HepG2 (cell line): ENCODE results near the gene MIOS. TPM values are rescaled to one million over a fixed set of nuclear protein-coding genes. Genes with fewer than 3 reads are reported as not detected.

Experiments
- ARNTL ChIP-seq: sonication (generic); formaldehyde crosslinking; IDR thresholded peaks from 2 replicates; pipeline ENCODE4 v1.4.0; 2020; ENCODE audit warnings: mild to moderate bottlenecking, missing genetic modification reagents
- CBFB ChIP-seq: sonication (generic); formaldehyde crosslinking; IDR thresholded peaks from 2 replicates; pipeline ENCODE4 v1.4.0; 2020; ENCODE audit warnings: missing genetic modification reagents
- CBX1 ChIP-seq: IDR thresholded peaks from one replicate; pipeline ENCODE4 v1.6.1; 2016; ENCODE audit warnings: antibody characterized with exemption, low read depth
- GRHL1 ChIP-seq: sonication (generic); formaldehyde crosslinking; conservative IDR thresholded peaks from 2 replicates; pipeline ENCODE4 v1.8.0; 2022; ENCODE audit warnings: missing genetic modification reagents
- GTF3A ChIP-seq: sonication (generic); formaldehyde crosslinking; conservative IDR thresholded peaks from 2 replicates; pipeline ENCODE4 v1.4.0; 2020; ENCODE audit warnings: mild to moderate bottlenecking, missing genetic modification reagents
- HMGA1 ChIP-seq: sonication (generic); formaldehyde crosslinking; conservative IDR thresholded peaks from 2 replicates; pipeline ENCODE4 v1.4.0; 2020; ENCODE audit warnings: missing genetic modification reagents
- LBX2 ChIP-seq: sonication (generic); formaldehyde crosslinking; IDR thresholded peaks from 2 replicates; pipeline ENCODE4 v1.5.0; 2020; ENCODE audit warnings: missing genetic modification reagents, mild to moderate bottlenecking, borderline replicate concordance
- MAF1 ChIP-seq: sonication (generic); formaldehyde crosslinking; IDR thresholded peaks from 2 replicates; pipeline ENCODE4 v1.5.0; 2020; ENCODE audit warnings: missing genetic modification reagents, borderline replicate concordance
- MAFK ChIP-seq, 2 experiments: IDR thresholded peaks in 1 of 2; conservative IDR thresholded peaks in 1 of 2; 2 replicates each; pipeline ENCODE4 v1.6.1; 2011; ENCODE audit warnings: improper control_type of control experiment in 2 of 2, low read length in 2 of 2
- MLX ChIP-seq: IDR thresholded peaks from 2 replicates; pipeline ENCODE4 v1.6.1; 2016
- MYNN ChIP-seq: sonication (generic); formaldehyde crosslinking; IDR thresholded peaks from 2 replicates; pipeline ENCODE4 v1.4.0; 2020; ENCODE audit warnings: mild to moderate bottlenecking, low read depth, missing genetic modification reagents
- NBN ChIP-seq: fragments of 450-650 bp; conservative IDR thresholded peaks from 2 replicates; pipeline ENCODE4 v1.6.1; 2017
- NFE2 ChIP-seq: sonication (generic); formaldehyde crosslinking; IDR thresholded peaks from 2 replicates; pipeline ENCODE4 v1.4.0; 2020; ENCODE audit warnings: missing genetic modification reagents
- POLR2AphosphoS2 ChIP-seq: IDR thresholded peaks from 2 replicates; pipeline ENCODE4 v1.6.1; 2011; ENCODE audit warnings: low read depth, low read length, improper control_type of control experiment
- RFX3 ChIP-seq: IDR thresholded peaks from 2 replicates; pipeline ENCODE4 v1.6.1; 2016; ENCODE audit warnings: missing biosample characterization, missing genetic modification reagents
- ZBTB4 ChIP-seq: sonication (generic); formaldehyde crosslinking; IDR thresholded peaks from 2 replicates; pipeline ENCODE4 v1.4.0; 2020; ENCODE audit warnings: missing genetic modification reagents, mild to moderate bottlenecking, borderline replicate concordance
- ZNF235 ChIP-seq: sonication (generic); formaldehyde crosslinking; IDR thresholded peaks from 2 replicates; pipeline ENCODE4 v1.8.1; 2023; ENCODE audit warnings: mild to moderate bottlenecking, missing genetic modification reagents, borderline replicate concordance
- ZNF281 ChIP-seq: sonication (generic); formaldehyde crosslinking; IDR thresholded peaks from 2 replicates; pipeline ENCODE4 v1.4.0; 2020; ENCODE audit warnings: missing genetic modification reagents, borderline replicate concordance
- ZNF672 ChIP-seq: sonication (generic); formaldehyde crosslinking; IDR thresholded peaks from 2 replicates; pipeline ENCODE4 v1.8.1; 2022; ENCODE audit warnings: missing genetic modification reagents
- ZNF792 ChIP-seq: IDR thresholded peaks from 2 replicates; pipeline ENCODE4 v1.6.1; 2016
- ZSCAN29 ChIP-seq: sonication (generic); formaldehyde crosslinking; conservative IDR thresholded peaks from 2 replicates; pipeline ENCODE4 v1.4.0; 2020; ENCODE audit warnings: mild to moderate bottlenecking, missing genetic modification reagents
- polyA plus RNA-seq, 8 experiments: library from polyadenylated mRNA; depleted of rRNA in 3 of 8; stranded (reverse) in 7 of 8; unstranded in 1 of 8; fragments of >200 nt; fragmentation: Illumina TruSeq in 4 of 8; extraction: Trizol in 4 of 8; gene quantifications; 2 replicates each; pipeline versions ENCODE4 v1.2.1 to v1.2.3, GENCODE V29; 2011 to 2016; ENCODE audit warnings: low read depth in 4 of 8, missing spikeins in 1 of 8, mixed read lengths in 1 of 8; ENCODE audit not compliant: insufficient read depth in 1 of 8
- total RNA-seq, 5 experiments: library from RNA; depleted of rRNA; stranded (reverse); fragments of >200 nt; fragmentation: Illumina TruSeq; extraction: Trizol; gene quantifications; 2 replicates each; pipeline ENCODE4 v1.2.3, GENCODE V29; 2016; ENCODE audit warnings: low read depth in 1 of 5

MIOS gene
- total and polyA plus RNA-seq, 2 of the 13 experiments (the other 11 are each of a cell fraction or from before 2014, with no cell fraction given) = 15.2 to 33.5 TPM

- TF ChIP-seq GRHL1 (CRISPR knock-in tag) = no peak
- no peak for TF ChIP-seq MYNN (CRISPR knock-in tag)
- no peak for TF ChIP-seq MLX (CRISPR knock-in tag)
- no peak for TF ChIP-seq ZNF281
- peak; percentile 32 for TF ChIP-seq ZNF792 (CRISPR knock-in tag)
- TF ChIP-seq ZNF672 = no peak
- TF ChIP-seq MAFK (conservative IDR thresholded peaks at IDR 0.05 in 1 of 2, IDR thresholded peaks at IDR 0.05 in 1 of 2; ENCODE audit: low read length in 2 of 2) = no peak
- TF ChIP-seq ZNF235 = no peak
- peak; percentile 67; the same call in 1 of the 2 replicates for TF ChIP-seq LBX2 (CRISPR knock-in tag)
- no peak for TF ChIP-seq ARNTL
- no peak for TF ChIP-seq MAF1 (CRISPR knock-in tag)
- TF ChIP-seq HMGA1 (CRISPR knock-in tag) = no peak
- TF ChIP-seq NBN = no peak
- no peak for TF ChIP-seq GTF3A (CRISPR knock-in tag)
- TF ChIP-seq ZSCAN29 (CRISPR knock-in tag) = no peak
- peak; percentile 21; the same call in 1 of the 2 replicates for TF ChIP-seq ZBTB4 (CRISPR knock-in tag)
- no peak for TF ChIP-seq CBX1
- TF ChIP-seq CBFB (CRISPR knock-in tag) = 0 out of 2 replicates have a peak, but pooled peaks have one; percentile 17
- TF ChIP-seq POLR2AphosphoS2 = no peak
- no peak for TF ChIP-seq NFE2 (CRISPR knock-in tag)
- TF ChIP-seq RFX3 (CRISPR knock-in tag) = peak; percentile 84
These were observed 73.8 kb downstream of the MIOS start, which contains the start of gene UMAD1 (continued) for GRCh38 chr7:7640221-7641128.
